Naive thymus-derived CD8-positive, alpha-beta T cell (primary cell): ENCODE measurements around the gene ASTN2. TPM values are rescaled to one million over a fixed set of nuclear protein-coding genes. Genes with fewer than 3 reads are reported as not detected.

ENCODE experiments used
- ATAC-seq, 2 donors: fragments of 150-1000 bp; cut with Tn5 transposase in 1 of 2; sonication (Bioruptor Pico), chemical (Tn5 transposase) in 1 of 2; 1 replicate in 1 of 2; 2 replicates in 1 of 2; pipeline ENCODE4 v1.10.0; 2021; ENCODE audit warnings: mild to moderate bottlenecking in 2 of 2, moderate library complexity in 2 of 2
- POLR2A ChIA-PET: fragments of 350-600 bp; sonication (Branson Sonifier 250); formaldehyde crosslinking; loops from one replicate; lab custom pipeline; 2021; ENCODE audit warnings: antibody characterized with exemption; lab: Charles Lee
- DNase-seq, 10 donors: peaks; one replicate each; pipeline versions ENCODE4 v3.0.0 to v3.0.0-alpha.2; 2020 to 2022
- H3K27ac Mint-ChIP-seq, 10 donors: one replicate each; pipeline ENCODE4 v1.8.0; 2020 to 2022; ENCODE audit warnings: mild to moderate bottlenecking in 10 of 10, mixed read lengths in 10 of 10, moderate library complexity in 4 of 10, inconsistent platforms in 1 of 10
- H3K27me3 Mint-ChIP-seq, 5 donors: one replicate each; pipeline ENCODE4 v1.8.0; 2021 to 2022; ENCODE audit warnings: mixed read lengths in 5 of 5
- H3K36me3 Mint-ChIP-seq, 3 donors: one replicate each; pipeline ENCODE4 v1.8.0; 2020 to 2022; ENCODE audit warnings: mixed read lengths in 3 of 3, mild to moderate bottlenecking in 2 of 3, inconsistent platforms in 1 of 3
- H3K4me1 Mint-ChIP-seq, 4 donors: one replicate each; pipeline ENCODE4 v1.8.0; 2021 to 2022; ENCODE audit warnings: mixed read lengths in 4 of 4
- H3K4me3 Mint-ChIP-seq, 10 donors: one replicate each; pipeline ENCODE4 v1.8.0; 2020 to 2022; ENCODE audit warnings: mild to moderate bottlenecking in 10 of 10, mixed read lengths in 10 of 10, moderate library complexity in 6 of 10, inconsistent platforms in 1 of 10
- H3K9me3 Mint-ChIP-seq, 9 donors: one replicate each; pipeline ENCODE4 v1.8.0; 2020 to 2022; ENCODE audit warnings: mixed read lengths in 9 of 9, mild to moderate bottlenecking in 3 of 9, inconsistent platforms in 1 of 9, moderate library complexity in 1 of 9
- polyA plus RNA-seq, 3 donors: library from polyadenylated mRNA; unstranded; fragments of 300-500 nt; fragmentation: Illumina TruSeq; gene quantifications; one replicate each; pipeline ENCODE4 v1.2.3, GENCODE V29; 2021
- total RNA-seq, 8 experiments: library from RNA in 2 of 8; stranded (reverse) in 2 of 8; gene quantifications; one replicate each; pipeline ENCODE4 v1.2.3 and lab custom pipeline; 2021 to 2026

ASTN2 gene
- total and polyA plus RNA-seq, 5 experiments from 2014 or later, result 1.2 to 3.8 (median 3.2) TPM

GRCh38 chr9:116733010-116733641 is 681.7 kb downstream of the ASTN2 start:
- ATAC-seq (no peak), DNase-seq (no peak)
- peaks cover 11 to 60% (median 22%) of the 10 kb centered on the region in 5 donors for H3K27me3 Mint-ChIP-seq
- H3K36me3 Mint-ChIP-seq, result no peaks in the 10 kb centered on the region
- H3K9me3 Mint-ChIP-seq, result peaks cover 0 to 13% (median 0%) of the 10 kb centered on the region in 9 donors
- no peak overlapping the region for H3K4me3 Mint-ChIP-seq
- H3K4me1 Mint-ChIP-seq, result peaks cover 4 to 10% (median 6%) of the 10 kb centered on the region in 4 donors
- H3K27ac Mint-ChIP-seq, result no peak overlapping the region
- POLR2A ChIA-PET, result no interaction called here

- POLR2A ChIA-PET, result interaction anchor here (0.7 kb wide), 1 partner anchor 40 kb away, joined by 4 read pairs; the partner anchor contains the start of gene TRIM32
- no peak for DNase-seq
- no peaks in the 10 kb centered on the region for H3K4me1 Mint-ChIP-seq
- H3K27ac Mint-ChIP-seq, result no peak overlapping the region
- no peak overlapping the region for H3K4me3 Mint-ChIP-seq
- peaks cover 0 to 5% (median 0%) of the 10 kb centered on the region in 9 donors for H3K9me3 Mint-ChIP-seq
- peaks cover 5 to 20% (median 12%) of the 10 kb centered on the region in 5 donors for H3K27me3 Mint-ChIP-seq
- H3K36me3 Mint-ChIP-seq, result peaks cover 0 to under 1% (median 0%) of the 10 kb centered on the region in 3 donors
- ATAC-seq, result no peak
These were observed 688.3 kb downstream of the ASTN2 start for GRCh38 chr9:116726602-116727001.

GRCh38 chr9:116724123-116724522 is 690.7 kb downstream of the ASTN2 start:
- H3K9me3 Mint-ChIP-seq, result peaks cover 0 to 6% (median 0%) of the 10 kb centered on the region in 9 donors

GRCh38 chr9:116721944-116722343 is 692.9 kb downstream of the ASTN2 start:
- Mint-ChIP-seq H3K27me3 (peaks cover 1 to 15% (median 5%) of the 10 kb centered on the region in 5 donors), H3K4me3 (no peak overlapping the region), H3K9me3 (peaks cover 0 to 7% (median 0%) of the 10 kb centered on the region in 9 donors), H3K36me3 (peaks cover 0 to 15% (median 2%) of the 10 kb centered on the region in 3 donors), H3K27ac (no peak overlapping the region), H3K4me1 (peaks cover 0 to 1% (median 0%) of the 10 kb centered on the region in 4 donors)
- no peak for ATAC-seq
- DNase-seq, result no peak
- POLR2A ChIA-PET, result no interaction called here

More at GRCh38 chr9:116724123-116724522, 690.7 kb downstream of the ASTN2 start:
- POLR2A ChIA-PET, result no interaction called here
- Mint-ChIP-seq H3K4me1 (no peaks in the 10 kb centered on the region), H3K36me3 (peaks cover 0 to 10% (median 2%) of the 10 kb centered on the region in 3 donors), H3K27ac (no peak overlapping the region), H3K4me3 (no peak overlapping the region), H3K27me3 (peaks cover 6 to 15% (median 13%) of the 10 kb centered on the region in 5 donors)
- ATAC-seq (no peak), DNase-seq (no peak)

- H3K27ac Mint-ChIP-seq, result no peak overlapping the region
- H3K4me3 Mint-ChIP-seq, result no peak overlapping the region
- POLR2A ChIA-PET, result no interaction called here
These were observed 693.4 kb downstream of the ASTN2 start for GRCh38 chr9:116721411-116721810.

GRCh38 chr9:116720111-116720510 is 694.7 kb downstream of the ASTN2 start:
- POLR2A ChIA-PET, result no interaction called here
- Mint-ChIP-seq H3K9me3 (peaks cover 0 to 7% (median 0%) of the 10 kb centered on the region in 9 donors), H3K4me1 (peaks cover 0 to 1% (median 0%) of the 10 kb centered on the region in 4 donors), H3K27ac (no peak overlapping the region), H3K27me3 (peaks cover 0 to 13% (median 5%) of the 10 kb centered on the region in 5 donors), H3K4me3 (no peak overlapping the region), H3K36me3 (peaks cover 0 to 15% (median 2%) of the 10 kb centered on the region in 3 donors)
- DNase-seq, result no peak
- no peak for ATAC-seq

More at GRCh38 chr9:116721411-116721810, 693.4 kb downstream of the ASTN2 start:
- peaks cover 0 to 15% (median 2%) of the 10 kb centered on the region in 3 donors for H3K36me3 Mint-ChIP-seq
- H3K4me1 Mint-ChIP-seq, result peaks cover 0 to 1% (median 0%) of the 10 kb centered on the region in 4 donors
- DNase-seq (no peak), ATAC-seq (no peak)
- H3K27me3 Mint-ChIP-seq, result peaks cover 0 to 13% (median 5%) of the 10 kb centered on the region in 5 donors
- H3K9me3 Mint-ChIP-seq, result peaks cover 0 to 7% (median 0%) of the 10 kb centered on the region in 9 donors

GRCh38 chr9:116718111-116718510 is 696.7 kb downstream of the ASTN2 start:
- peaks cover 0 to 1% (median 0%) of the 10 kb centered on the region in 4 donors for H3K4me1 Mint-ChIP-seq
- DNase-seq (no peak), ATAC-seq (no peak)
- H3K36me3 Mint-ChIP-seq, result peaks cover 0 to 15% (median 2%) of the 10 kb centered on the region in 3 donors
- H3K27ac Mint-ChIP-seq, result no peak overlapping the region
- peaks cover 0 to 9% (median 3%) of the 10 kb centered on the region in 5 donors for H3K27me3 Mint-ChIP-seq
- peaks cover 0 to 7% (median 0%) of the 10 kb centered on the region in 9 donors for H3K9me3 Mint-ChIP-seq
- H3K4me3 Mint-ChIP-seq, result no peak overlapping the region
- POLR2A ChIA-PET, result no interaction called here

GRCh38 chr9:116717150-116717549 is 697.7 kb downstream of the ASTN2 start:
- Mint-ChIP-seq H3K9me3 (peaks cover 0 to 5% (median 0%) of the 10 kb centered on the region in 9 donors), H3K4me1 (peaks cover 0 to 1% (median 0%) of the 10 kb centered on the region in 4 donors), H3K36me3 (peaks cover 0 to 15% (median 2%) of the 10 kb centered on the region in 3 donors), H3K27ac (no peak overlapping the region), H3K27me3 (peaks cover 0 to 9% (median 3%) of the 10 kb centered on the region in 5 donors), H3K4me3 (no peak overlapping the region)
- ATAC-seq, result no peak
- DNase-seq, result no peak
- POLR2A ChIA-PET, result no interaction called here

GRCh38 chr9:116716438-116716837 is 698.4 kb downstream of the ASTN2 start:
- ATAC-seq (no peak), DNase-seq (no peak)
- Mint-ChIP-seq H3K27me3 (peaks cover 0 to 9% (median 3%) of the 10 kb centered on the region in 5 donors), H3K27ac (no peak overlapping the region), H3K36me3 (peaks cover 0 to 15% (median 0%) of the 10 kb centered on the region in 3 donors), H3K9me3 (peaks cover 0 to 8% (median 0%) of the 10 kb centered on the region in 9 donors), H3K4me3 (no peak overlapping the region), H3K4me1 (peaks cover 0 to 5% (median 0%) of the 10 kb centered on the region in 4 donors)
- POLR2A ChIA-PET, result no interaction called here

- peaks cover 0 to 11% (median 0%) of the 10 kb centered on the region in 3 donors for H3K36me3 Mint-ChIP-seq
- POLR2A ChIA-PET, result no interaction called here
- H3K4me1 Mint-ChIP-seq, result peaks cover 0 to 5% (median 0%) of the 10 kb centered on the region in 4 donors
- H3K27ac Mint-ChIP-seq, result no peak overlapping the region
- DNase-seq (no peak), ATAC-seq (no peak)
- peaks cover 0 to 7% (median 2%) of the 10 kb centered on the region in 5 donors for H3K27me3 Mint-ChIP-seq
- H3K9me3 Mint-ChIP-seq, result peaks cover 0 to 8% (median 0%) of the 10 kb centered on the region in 9 donors
- no peak overlapping the region for H3K4me3 Mint-ChIP-seq
These were observed 699.1 kb downstream of the ASTN2 start for GRCh38 chr9:116715751-116716150.

- DNase-seq (no peak), ATAC-seq (no peak)
- H3K36me3 Mint-ChIP-seq, result peaks cover 0 to 5% (median 0%) of the 10 kb centered on the region in 3 donors
- no peak overlapping the region for H3K4me3 Mint-ChIP-seq
- peaks cover 0 to 9% (median 0%) of the 10 kb centered on the region in 9 donors for H3K9me3 Mint-ChIP-seq
- H3K27me3 Mint-ChIP-seq, result peaks cover 0 to 3% (median 0%) of the 10 kb centered on the region in 5 donors
- H3K27ac Mint-ChIP-seq, result no peak overlapping the region
- POLR2A ChIA-PET, result no interaction called here
- H3K4me1 Mint-ChIP-seq, result peaks cover 0 to 5% (median 0%) of the 10 kb centered on the region in 4 donors
These were observed 701.6 kb downstream of the ASTN2 start for GRCh38 chr9:116713271-116713670.

- no peak for DNase-seq
- Mint-ChIP-seq H3K4me3 (no peak overlapping the region), H3K36me3 (no peaks in the 10 kb centered on the region), H3K9me3 (peaks cover 0 to 10% (median 0%) of the 10 kb centered on the region in 9 donors), H3K4me1 (peaks cover 0 to 5% (median 0%) of the 10 kb centered on the region in 4 donors), H3K27me3 (no peaks in the 10 kb centered on the region), H3K27ac (no peak overlapping the region)
- POLR2A ChIA-PET, result no interaction called here
- no peak for ATAC-seq
These were observed 702.1 kb downstream of the ASTN2 start for GRCh38 chr9:116712781-116713180.
